HFF-Myc (cell line): ENCODE data around the gene HERPUD2.
"Not testable (repeated sequence)": the region's sequence is repeated elsewhere in the genome, so short reads cannot be mapped to it uniquely, and the experiment has no call there.

Experiments used
- DNase-seq: peaks from one replicate; pipeline ENCODE4 v3.0.0-alpha.2; 2011; ENCODE audit warnings: low read depth; ENCODE audit errors: extremely low read depth
- H3K4me3 ChIP-seq: replicated peaks from 2 replicates; pipeline ENCODE4 v1.5.1; 2011; ENCODE audit warnings: low read depth, mild to moderate bottlenecking, control low read depth, low read length
- CTCF ChIP-seq: IDR thresholded peaks from 2 replicates; pipeline ENCODE4 v1.5.1; 2012; ENCODE audit warnings: mild to moderate bottlenecking, low read depth, low read length, control low read depth; ENCODE audit errors: missing control alignments

Gene HERPUD2

DNA sequence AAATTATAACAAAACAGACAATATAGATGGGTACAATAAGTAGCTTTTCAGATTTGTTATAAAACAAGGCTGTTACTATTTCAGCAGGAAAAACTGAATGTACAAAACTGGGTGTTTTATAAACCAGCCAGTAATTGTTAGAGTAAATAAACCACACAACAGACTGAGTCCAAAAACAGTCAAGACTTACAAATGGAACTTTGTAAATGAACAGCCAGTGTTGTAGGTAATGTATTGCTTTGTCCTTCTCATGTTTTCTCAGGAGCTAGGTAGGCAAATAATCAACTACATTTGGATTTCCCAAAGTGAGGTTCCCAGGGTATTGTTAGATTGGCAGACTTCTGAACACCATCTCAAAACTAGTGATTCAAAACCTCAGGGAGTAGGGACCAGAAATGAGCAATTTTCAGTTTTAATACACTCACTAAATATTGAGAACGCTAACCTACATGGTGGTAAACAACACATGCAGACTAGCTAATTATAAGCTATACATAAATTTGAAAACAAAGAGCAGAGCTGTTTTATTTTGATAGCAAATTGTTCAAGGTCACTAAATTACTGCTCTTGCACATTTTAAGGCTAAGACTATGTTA, 36.2 kb downstream of the HERPUD2 start:
- no peak for DNase-seq
- H3K4me3 ChIP-seq = no peak overlapping the region
- TF ChIP-seq CTCF = no peak

DNA sequence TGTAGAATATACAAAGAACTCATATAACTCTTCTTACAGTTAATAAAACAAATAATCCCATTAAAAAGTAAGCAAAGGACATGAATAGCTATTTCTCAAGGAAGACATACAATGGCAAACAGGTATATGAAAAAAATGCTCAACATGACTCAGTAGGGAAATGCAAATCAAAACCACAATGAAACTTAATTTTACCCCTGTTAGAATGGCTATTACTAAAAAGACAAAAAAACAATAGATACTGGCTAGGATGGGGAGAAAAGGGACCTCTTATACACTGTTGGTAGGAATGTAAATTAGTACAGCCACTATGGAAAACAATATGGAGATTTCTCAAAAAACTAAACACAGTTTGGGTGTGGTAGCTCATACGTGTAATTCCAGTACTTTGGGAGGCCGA, 37.8 kb downstream of the HERPUD2 start:
- H3K4me3 ChIP-seq = no peak overlapping the region
- DNase-seq = no peak
- no peak for TF ChIP-seq CTCF

DNA sequence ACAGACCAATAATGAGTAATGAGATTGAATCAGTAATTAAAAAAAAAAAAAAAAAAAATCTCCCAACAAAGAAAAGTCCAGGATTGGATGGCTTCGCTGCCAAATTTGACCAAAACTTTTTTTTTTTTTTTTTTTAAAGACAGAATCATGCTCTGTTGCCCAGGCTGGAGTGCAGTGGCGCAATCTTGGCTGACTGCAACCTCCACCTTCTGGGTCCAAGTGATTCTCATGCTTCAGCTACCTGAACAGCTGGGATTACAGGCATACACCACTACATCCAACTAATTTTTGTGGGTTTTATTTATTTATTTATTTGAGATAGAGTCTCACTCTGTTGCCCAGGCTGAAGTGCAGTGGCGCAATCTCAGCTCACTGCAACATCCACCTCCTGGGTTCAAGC, 40.4 kb downstream of the HERPUD2 start:
- DNase-seq, H3K4me3 ChIP-seq: not testable (repeated sequence)

- H3K4me3 ChIP-seq = no peak overlapping the region
- no peak for DNase-seq
- TF ChIP-seq CTCF = no peak
Measured at GRCh38 chr7:35652124-35652523, 42.8 kb downstream of the HERPUD2 start.

- no peak for DNase-seq
- TF ChIP-seq CTCF = no peak
- no peak overlapping the region for H3K4me3 ChIP-seq
Measured at GRCh38 chr7:35650751-35651150, 44.2 kb downstream of the HERPUD2 start.

DNA sequence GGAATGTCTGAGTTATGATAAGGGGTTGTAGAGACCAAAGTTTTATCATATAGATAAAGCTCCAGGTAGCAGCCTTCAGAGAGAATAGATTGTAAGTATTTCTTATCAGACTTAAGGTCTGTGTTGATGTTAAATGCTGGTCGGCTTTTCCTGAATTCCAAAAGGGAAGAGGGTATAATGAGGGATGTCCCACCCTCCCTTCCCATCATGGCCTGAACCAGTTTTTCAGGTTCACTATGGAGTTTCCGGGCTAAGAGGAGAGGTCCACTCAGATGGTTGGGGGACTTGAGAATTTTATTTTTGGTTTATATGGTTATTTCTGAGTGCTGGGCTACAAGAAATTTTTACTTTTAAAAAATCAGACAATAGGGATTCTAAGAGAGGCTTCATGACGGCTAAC, 45.2 kb downstream of the HERPUD2 start:
- H3K4me3 ChIP-seq = no peak overlapping the region
- no peak for TF ChIP-seq CTCF
- no peak for DNase-seq

DNA sequence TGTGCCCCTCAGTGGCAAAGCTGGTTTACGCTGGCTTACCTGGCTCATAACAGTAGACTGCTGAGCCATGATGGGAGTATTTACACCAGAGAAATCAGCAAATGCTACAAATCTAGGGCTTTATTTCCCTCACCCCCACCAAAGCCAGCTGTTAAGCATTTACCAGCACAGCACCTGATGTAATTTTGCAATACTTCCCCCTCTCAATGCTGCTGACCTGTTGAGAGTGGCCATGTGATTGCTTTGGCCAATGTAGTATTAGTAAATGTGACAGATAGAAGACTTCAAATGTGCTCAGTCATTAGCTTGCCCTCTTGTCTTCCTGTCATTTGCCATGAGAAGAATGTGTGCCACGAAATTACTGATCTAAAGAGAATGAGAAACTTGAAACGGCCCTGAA, 46.6 kb downstream of the HERPUD2 start:
- TF ChIP-seq CTCF = no peak
- no peak for DNase-seq
- no peak overlapping the region for H3K4me3 ChIP-seq
